LNCAP (cell line): ENCODE data around the gene BACH2.

Experiments used
- TF ChIP-seq, protein P1 (sequence below): fragments of 450-650 bp; IDR thresholded peaks from 2 replicates; pipeline ENCODE4 v1.5.1; 2017; ENCODE audit warnings: mild to moderate bottlenecking

Gene BACH2

DNA sequence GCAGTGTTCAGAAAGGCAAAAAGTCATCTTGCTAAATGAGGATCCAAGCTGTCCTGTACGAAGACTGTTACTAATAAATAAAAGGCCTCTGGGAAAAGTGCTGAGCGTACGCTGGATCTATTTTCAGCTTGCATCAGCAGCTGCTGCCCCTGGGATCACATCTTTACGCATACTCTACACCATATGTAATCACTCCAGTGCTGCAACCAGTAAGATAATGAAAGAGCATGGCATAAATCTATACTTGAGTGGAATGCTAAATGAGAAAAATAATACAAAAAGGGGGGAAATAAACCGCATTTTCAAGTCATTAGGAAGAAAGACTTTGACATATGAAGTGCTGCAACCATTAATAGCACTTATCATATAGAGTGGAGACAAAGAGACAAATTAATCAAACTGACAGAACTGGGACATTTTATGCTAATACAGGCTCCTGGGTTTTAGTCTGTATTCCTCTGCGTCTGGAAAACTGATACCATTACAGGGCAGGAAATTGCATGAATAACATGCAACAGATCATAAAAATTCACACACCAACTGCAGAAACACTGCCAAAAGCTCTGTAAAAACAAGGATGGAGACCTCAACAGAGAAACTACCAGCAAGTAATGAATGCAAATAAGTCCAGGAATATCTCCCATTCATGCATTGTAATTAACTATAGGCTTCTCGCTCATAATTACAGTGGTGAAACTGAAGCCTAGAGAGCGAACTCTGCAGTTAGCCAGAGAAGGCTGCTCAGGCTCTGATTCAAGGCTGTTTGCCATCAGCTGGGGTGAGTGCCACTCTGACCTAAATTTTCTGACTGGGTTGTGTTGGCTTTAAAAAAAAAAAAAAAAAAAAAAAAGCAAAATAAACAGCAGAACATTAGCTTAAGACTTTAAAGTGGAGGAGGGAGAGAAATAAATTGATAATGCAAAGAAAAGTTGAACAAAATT is 318.6 kb downstream of the BACH2 start:
- TF ChIP-seq, protein P1, sequence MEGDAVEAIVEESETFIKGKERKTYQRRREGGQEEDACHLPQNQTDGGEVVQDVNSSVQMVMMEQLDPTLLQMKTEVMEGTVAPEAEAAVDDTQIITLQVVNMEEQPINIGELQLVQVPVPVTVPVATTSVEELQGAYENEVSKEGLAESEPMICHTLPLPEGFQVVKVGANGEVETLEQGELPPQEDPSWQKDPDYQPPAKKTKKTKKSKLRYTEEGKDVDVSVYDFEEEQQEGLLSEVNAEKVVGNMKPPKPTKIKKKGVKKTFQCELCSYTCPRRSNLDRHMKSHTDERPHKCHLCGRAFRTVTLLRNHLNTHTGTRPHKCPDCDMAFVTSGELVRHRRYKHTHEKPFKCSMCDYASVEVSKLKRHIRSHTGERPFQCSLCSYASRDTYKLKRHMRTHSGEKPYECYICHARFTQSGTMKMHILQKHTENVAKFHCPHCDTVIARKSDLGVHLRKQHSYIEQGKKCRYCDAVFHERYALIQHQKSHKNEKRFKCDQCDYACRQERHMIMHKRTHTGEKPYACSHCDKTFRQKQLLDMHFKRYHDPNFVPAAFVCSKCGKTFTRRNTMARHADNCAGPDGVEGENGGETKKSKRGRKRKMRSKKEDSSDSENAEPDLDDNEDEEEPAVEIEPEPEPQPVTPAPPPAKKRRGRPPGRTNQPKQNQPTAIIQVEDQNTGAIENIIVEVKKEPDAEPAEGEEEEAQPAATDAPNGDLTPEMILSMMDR = no peak

DNA sequence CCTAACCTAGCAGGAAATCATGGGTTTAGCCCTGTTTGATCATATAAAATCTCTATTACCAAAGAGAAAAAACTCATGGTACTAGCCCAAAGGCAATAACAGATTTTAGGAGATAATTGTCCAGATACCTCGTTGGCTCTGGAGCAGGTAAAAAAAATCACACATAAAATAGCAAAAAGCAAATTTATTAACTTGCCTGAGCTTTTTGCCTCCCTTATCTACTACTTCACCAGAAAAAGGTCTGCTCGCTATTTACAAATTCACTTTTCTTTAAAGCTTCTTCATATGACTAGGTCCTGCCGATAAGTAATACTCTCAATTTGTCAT is 320.0 kb downstream of the BACH2 start:
- TF ChIP-seq, protein P1 = no peak

DNA sequence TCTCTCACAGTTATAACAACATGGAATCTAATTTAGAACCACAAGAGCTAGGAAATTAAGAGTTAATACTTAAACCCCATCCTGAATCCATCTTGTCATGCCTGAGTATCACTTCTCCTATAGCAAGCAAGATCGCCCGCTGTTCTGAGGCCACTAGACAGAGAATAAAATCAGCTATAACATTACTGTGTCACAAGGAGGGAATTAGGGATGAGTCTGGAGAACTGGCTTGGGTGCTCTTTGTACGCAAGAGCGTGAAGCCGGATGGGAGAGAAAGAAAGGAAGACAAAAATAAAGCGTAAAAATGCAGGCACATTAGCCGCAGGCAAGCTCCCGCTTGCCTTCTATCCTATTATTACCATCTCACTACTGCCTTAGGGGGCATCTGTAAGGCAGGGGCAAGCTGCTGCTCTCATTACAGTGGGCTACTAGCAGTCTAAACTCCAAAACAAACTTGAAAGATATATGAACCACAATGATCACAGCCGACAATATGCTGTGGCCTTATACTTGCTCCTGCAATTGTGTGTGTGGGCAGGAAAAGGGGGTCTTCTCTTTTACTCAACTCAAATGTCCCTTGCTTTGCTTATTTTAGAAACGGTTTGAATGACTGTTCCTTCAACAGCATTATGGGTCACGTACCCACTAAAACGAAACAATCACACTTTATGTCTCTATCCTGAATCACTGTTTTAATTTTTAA is 320.5 kb downstream of the BACH2 start:
- TF ChIP-seq, protein P1 = no peak

DNA sequence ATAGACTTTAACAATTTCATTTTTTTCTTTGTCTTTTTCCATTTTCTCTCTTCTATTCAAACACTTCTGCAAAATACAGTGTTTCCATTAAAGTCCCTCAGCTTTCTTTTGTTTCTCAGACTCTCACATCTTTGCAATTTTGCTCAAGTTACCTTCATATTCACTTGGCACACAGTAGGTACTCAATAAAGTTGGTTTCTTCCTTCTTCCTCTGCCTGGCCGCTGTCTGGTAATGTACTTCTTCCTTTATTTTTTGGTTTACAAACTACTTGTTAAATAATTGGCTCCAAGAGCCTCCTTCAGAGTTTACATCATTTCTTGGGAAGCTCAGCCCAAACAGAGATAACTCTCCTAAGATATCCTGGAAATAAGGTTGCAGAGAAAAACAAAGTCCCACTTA is 321.3 kb downstream of the BACH2 start:
- TF ChIP-seq, protein P1 = no peak

DNA sequence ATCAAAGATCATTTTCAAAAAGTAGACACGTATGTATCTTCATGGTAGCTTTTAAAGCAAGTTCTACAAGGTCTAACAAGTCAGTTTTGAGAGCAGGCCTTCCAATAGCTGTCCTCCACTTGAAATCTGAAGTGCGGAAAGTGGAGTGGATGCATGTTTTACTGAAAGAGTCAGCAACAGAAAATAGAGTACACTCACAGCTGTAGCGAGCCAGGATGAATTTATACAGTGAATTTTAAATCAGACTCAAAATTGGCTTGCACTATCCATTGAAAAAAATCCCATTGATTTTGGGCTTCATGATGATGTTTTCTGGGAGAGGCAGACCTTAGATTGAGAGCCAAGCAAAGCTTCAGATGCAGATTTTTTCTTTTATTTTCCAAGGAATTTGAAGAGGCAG is 321.8 kb downstream of the BACH2 start:
- TF ChIP-seq, protein P1 = no peak

DNA sequence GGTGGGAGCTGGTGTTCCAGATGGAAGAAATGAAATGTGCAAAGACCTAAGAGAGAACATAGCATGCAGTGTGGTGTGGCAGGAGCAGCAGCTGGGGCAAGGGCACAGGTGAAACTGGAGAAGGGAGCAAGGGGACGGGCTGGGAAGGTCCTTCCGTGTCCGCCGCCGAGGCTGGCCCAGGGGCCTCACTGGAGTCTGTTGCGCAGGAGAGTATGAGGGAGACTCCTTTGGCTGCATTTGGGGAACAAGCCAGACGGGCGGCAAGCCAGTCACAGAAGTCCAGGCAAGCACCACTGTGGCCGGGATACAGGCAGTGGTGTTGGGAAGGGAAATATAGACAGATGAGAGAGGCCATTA is 324.6 kb downstream of the BACH2 start:
- TF ChIP-seq, protein P1 = no peak

DNA sequence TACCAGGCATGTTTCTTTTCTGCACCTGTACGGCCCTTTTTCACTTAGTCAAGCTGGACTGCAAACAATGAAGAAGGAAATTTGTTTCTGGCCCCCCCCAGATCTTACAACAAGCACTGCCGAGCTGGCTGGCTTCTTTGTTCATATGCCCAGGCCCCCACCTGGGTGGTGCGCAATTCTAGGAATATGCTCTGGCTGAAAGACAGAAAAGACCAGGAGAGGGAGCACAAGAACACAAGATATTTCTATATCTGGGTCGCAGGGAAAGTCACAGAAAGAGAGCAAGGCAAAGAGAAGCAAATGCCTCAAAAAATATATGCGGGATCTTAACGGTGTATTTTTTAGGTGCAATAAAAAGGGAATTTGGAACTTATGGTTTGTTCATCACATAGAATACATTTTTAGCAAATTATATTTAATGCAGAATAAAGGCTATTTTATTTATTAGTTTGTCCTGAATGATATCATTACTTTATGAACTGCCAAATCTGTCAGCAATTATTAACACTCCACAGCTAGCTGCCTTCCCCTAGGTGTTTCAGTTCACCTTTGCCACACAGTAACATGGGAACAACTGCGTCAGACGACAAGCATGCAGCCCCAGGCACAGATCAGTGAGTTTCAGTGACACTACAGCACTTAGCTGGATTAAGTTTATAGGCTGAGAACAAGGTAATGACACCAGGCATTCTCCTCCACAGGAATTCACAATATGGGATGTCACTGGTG is 325.9 kb downstream of the BACH2 start:
- TF ChIP-seq, protein P1 = peak; percentile 47
